ENCODE data around the gene CYP46A1. TPM values are rescaled to one million over a fixed set of nuclear protein-coding genes. Genes with fewer than 3 reads are reported as not detected.

Gene CYP46A1
- total and polyA plus RNA-seq, 8 donors, result 1.2 to 6.8 (median 5.5) TPM

DNA sequence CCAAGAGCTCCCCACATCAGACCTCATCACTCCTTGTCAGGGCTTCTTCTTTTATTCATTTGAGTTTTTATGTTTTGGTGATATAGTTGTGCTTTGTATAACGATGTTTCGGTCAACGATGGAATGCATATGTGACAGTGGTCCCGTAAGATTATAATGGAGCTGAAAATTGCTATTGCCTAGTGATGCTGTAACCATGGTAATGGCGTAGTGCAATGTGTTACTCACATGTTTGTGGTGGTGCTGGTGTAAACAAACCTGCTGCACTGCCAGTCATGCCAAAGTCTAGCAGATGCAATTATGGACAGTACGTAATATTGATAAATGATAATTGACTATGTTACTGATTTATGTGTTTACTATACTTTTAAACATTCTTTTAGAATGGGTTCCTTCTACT is 16.3 kb downstream of the CYP46A1 start:
- Histone ChIP-seq H3K4me1 (no peaks in the 10 kb centered on the region), H3K36me3 (no peaks in the 10 kb centered on the region), H3K27ac (no peak overlapping the region), H3K27me3 (no peaks in the 10 kb centered on the region), H3K4me3 (no peak overlapping the region), H3K9me3 (peaks cover 0 to 19% of the 10 kb centered on the region in 2 donors)
- TF ChIP-seq, protein P1, sequence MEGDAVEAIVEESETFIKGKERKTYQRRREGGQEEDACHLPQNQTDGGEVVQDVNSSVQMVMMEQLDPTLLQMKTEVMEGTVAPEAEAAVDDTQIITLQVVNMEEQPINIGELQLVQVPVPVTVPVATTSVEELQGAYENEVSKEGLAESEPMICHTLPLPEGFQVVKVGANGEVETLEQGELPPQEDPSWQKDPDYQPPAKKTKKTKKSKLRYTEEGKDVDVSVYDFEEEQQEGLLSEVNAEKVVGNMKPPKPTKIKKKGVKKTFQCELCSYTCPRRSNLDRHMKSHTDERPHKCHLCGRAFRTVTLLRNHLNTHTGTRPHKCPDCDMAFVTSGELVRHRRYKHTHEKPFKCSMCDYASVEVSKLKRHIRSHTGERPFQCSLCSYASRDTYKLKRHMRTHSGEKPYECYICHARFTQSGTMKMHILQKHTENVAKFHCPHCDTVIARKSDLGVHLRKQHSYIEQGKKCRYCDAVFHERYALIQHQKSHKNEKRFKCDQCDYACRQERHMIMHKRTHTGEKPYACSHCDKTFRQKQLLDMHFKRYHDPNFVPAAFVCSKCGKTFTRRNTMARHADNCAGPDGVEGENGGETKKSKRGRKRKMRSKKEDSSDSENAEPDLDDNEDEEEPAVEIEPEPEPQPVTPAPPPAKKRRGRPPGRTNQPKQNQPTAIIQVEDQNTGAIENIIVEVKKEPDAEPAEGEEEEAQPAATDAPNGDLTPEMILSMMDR (IDR thresholded peaks at IDR 0.05), result no peak
- ATAC-seq (no peak), DNase-seq (no peak)
- intact Hi-C loops (cut with DNase I), result no loop called here

DNA sequence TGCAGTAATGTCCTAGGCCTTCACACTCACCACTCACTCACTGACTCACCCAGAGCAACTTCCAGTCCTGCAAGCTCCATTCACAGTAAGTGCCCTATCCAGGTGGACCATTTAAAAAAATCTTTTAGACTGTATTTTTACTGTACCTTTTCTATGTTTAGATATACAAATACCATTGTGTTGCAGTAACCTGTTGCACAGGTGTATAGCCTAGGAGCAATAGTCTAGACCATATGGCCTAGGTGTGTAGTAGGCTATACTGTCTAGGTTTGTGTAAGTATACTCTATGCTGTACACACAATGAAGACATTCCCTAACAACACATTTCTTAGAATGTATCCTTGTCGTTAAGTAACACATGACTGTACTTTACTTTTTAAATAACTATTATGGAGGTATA is 17.2 kb downstream of the CYP46A1 start:
- DNase-seq, result no peak
- H3K36me3 ChIP-seq, result no peaks in the 10 kb centered on the region
- intact Hi-C loops (cut with DNase I), result no loop called here
- H3K27ac ChIP-seq, result no peak overlapping the region
- TF ChIP-seq, protein P1 (IDR thresholded peaks at IDR 0.05), result no peak
- peaks cover 0 to 19% of the 10 kb centered on the region in 2 donors for H3K9me3 ChIP-seq
- H3K4me3 ChIP-seq, result no peak overlapping the region
- no peaks in the 10 kb centered on the region for H3K27me3 ChIP-seq
- no peak for ATAC-seq
- no peaks in the 10 kb centered on the region for H3K4me1 ChIP-seq

- intact Hi-C loops (cut with DNase I), result no loop called here
- ATAC-seq (no peak), DNase-seq (no peak)
- TF ChIP-seq, protein P1 (IDR thresholded peaks at IDR 0.05), result no peak
- Histone ChIP-seq H3K36me3 (no peaks in the 10 kb centered on the region), H3K27ac (no peak overlapping the region), H3K4me1 (no peaks in the 10 kb centered on the region), H3K4me3 (no peak overlapping the region), H3K27me3 (no peaks in the 10 kb centered on the region), H3K9me3 (peaks cover 0 to 19% of the 10 kb centered on the region in 2 donors)
Measured at GRCh38 chr14:99702115-99702514, 18.0 kb downstream of the CYP46A1 start.

DNA sequence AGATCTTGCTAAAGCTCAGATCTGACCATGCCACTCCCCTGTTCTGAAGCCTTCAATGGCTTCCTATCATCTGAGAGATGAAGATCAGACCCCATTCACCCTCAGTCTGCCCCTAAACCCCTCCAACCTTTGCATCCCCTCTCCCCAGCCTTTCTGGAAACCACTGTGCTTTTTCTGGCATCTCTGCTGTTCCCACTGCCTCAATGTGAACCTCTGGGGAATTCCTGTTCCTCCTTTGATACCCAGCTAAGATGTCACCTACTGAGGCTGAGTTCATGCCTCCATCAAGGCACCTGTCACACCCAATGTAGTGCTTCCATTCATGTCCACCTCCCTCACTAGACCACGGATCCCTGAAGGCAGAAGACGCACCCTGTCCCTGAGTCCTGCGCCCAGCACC is 19.3 kb downstream of the CYP46A1 start:
- Histone ChIP-seq H3K4me3 (no peak overlapping the region), H3K36me3 (no peaks in the 10 kb centered on the region), H3K9me3 (peaks cover 0 to 19% of the 10 kb centered on the region in 2 donors), H3K27ac (no peak overlapping the region), H3K27me3 (no peaks in the 10 kb centered on the region), H3K4me1 (no peaks in the 10 kb centered on the region)
- DNase-seq (no peak), ATAC-seq (no peak)
- intact Hi-C loops (cut with DNase I), result no loop called here
- TF ChIP-seq, protein P1 (IDR thresholded peaks at IDR 0.05), result no peak

DNA sequence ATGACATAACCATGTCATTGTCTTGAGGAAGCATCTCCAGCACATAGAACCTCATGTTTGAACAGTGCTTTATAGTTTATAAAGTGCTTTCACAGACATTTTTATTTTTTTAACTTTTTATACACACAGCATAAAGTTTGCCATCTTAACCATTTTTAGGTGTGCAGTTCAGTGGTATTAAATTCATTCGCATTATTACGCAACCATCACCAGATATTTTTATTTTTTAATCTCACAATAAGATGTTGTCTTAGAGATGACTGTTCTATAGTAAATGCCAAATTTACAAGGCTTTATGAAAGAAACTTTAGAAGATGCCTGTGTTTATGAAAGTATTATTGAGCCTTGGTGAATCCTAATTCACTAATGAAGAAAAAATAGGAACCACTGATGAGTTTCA is 19.9 kb downstream of the CYP46A1 start:
- H3K9me3 ChIP-seq, result peaks cover 0 to 19% of the 10 kb centered on the region in 2 donors
- TF ChIP-seq, protein P1 (IDR thresholded peaks at IDR 0.05), result no peak
- ATAC-seq, result no peak
- DNase-seq, result no peak
- intact Hi-C loops (cut with DNase I), result no loop called here
- H3K27me3 ChIP-seq, result no peaks in the 10 kb centered on the region
- no peaks in the 10 kb centered on the region for H3K4me1 ChIP-seq
- H3K27ac ChIP-seq, result no peak overlapping the region
- no peak overlapping the region for H3K4me3 ChIP-seq
- no peaks in the 10 kb centered on the region for H3K36me3 ChIP-seq
